Body of pancreas (tissue), 4 donors: ENCODE data around the gene TMEM245.

Experiments
- CTCF ChIP-seq, 7 experiments: fragments of 450-650 bp in 4 of 7; fragments of 200-600 bp in 3 of 7; sonication (generic) in 3 of 7; IDR thresholded peaks; one replicate each; pipeline ENCODE4 v1.5.1; 2016 to 2019; ENCODE audit warnings: antibody characterized with exemption in 7 of 7
- POLR2A ChIP-seq, 3 donors: fragments of 450-650 bp; IDR thresholded peaks; one replicate each; pipeline ENCODE4 v1.6.1; 2016; ENCODE audit warnings: antibody characterized with exemption in 3 of 3, mild to moderate bottlenecking in 2 of 3

GRCh38 chr9:109117856-109118807 lies 1.6 kb downstream of the TMEM245 start:
- peak in 2 of 3 donors; percentile 1 to 32 for TF ChIP-seq POLR2A (IDR thresholded peaks at IDR 0.05)
- TF ChIP-seq CTCF (IDR thresholded peaks at IDR 0.05), result no peak
